ENCODE measurements around the gene SST. TPM values are rescaled to one million over a fixed set of nuclear protein-coding genes. Genes with fewer than 3 reads are reported as not detected.
"Not testable (repeated sequence)": the region's sequence is repeated elsewhere in the genome, so short reads cannot be mapped to it uniquely, and the experiment has no call there.

Gene SST
- polyA plus RNA-seq, 1 donor: 461 TPM

DNA sequence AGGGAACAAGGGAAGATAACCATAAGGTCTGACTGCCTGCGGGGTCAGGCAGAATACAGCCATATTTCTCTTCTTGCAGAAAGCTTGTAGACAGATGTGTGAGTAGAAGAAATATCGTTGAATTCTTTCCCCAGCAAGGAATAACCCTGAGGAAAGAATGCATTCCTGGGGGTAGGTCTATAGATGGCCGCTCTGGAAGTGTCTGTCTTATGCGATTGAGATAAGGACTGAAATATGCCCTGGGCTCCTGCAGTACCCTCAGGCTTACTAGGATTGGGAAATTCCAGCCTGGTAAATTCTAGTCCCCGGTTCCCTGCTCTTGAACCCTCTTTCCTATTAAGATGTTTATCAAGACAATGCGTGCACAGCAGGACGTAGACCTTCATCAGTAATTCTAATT is 15.8 kb upstream of the SST start:
- no peaks in the 10 kb centered on the region for H3K4me1 ChIP-seq (ENCODE audit: control insufficient read depth, insufficient read depth, low read length)
- no peaks in the 10 kb centered on the region for H3K9me3 ChIP-seq (ENCODE audit: control insufficient read depth, low read depth, low read length)
- WGBS (ENCODE audit: insufficient coverage, low lambda C conversion rate): 100% methylated on average over 1 of the region's 7 CpGs
- no peak overlapping the region for H3K27ac ChIP-seq (ENCODE audit: low read length)
- no peak overlapping the region for H3K4me3 ChIP-seq (ENCODE audit: low read length)
- no peak for DNase-seq
- no peaks in the 10 kb centered on the region for H3K27me3 ChIP-seq (ENCODE audit: control insufficient read depth, insufficient read depth, low read length)
- no peaks in the 10 kb centered on the region for H3K36me3 ChIP-seq (ENCODE audit: control insufficient read depth, insufficient read depth, low read length)

DNA sequence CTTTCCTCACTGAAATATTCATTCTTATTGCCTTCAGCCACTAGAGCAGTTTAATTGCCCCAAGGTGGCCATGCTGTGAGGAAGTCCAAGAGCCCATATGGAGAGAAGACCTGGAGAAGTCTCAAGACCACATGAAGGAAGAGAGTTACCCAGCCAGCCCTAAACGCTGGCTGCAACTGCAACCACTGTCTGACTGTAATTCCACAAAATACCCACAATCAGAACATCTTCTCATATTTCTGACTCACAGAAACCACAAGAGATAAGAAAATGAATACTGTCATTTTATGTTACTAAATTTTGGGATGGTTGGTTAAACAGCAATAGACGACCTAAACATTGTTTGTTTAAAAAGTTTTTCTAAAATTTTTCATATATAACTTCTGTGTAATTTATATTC is 14.7 kb upstream of the SST start:
- H3K27me3 ChIP-seq (ENCODE audit: control insufficient read depth, insufficient read depth, low read length): no peaks in the 10 kb centered on the region
- H3K9me3 ChIP-seq (ENCODE audit: control insufficient read depth, low read depth, low read length): no peaks in the 10 kb centered on the region
- H3K27ac ChIP-seq (ENCODE audit: low read length): no peak overlapping the region
- 83% methylated on average over 1 of the region's 2 CpGs for WGBS (ENCODE audit: insufficient coverage, low lambda C conversion rate)
- no peak overlapping the region for H3K4me3 ChIP-seq (ENCODE audit: low read length)
- no peaks in the 10 kb centered on the region for H3K36me3 ChIP-seq (ENCODE audit: control insufficient read depth, insufficient read depth, low read length)
- no peaks in the 10 kb centered on the region for H3K4me1 ChIP-seq (ENCODE audit: control insufficient read depth, insufficient read depth, low read length)
- no peak for DNase-seq

DNA sequence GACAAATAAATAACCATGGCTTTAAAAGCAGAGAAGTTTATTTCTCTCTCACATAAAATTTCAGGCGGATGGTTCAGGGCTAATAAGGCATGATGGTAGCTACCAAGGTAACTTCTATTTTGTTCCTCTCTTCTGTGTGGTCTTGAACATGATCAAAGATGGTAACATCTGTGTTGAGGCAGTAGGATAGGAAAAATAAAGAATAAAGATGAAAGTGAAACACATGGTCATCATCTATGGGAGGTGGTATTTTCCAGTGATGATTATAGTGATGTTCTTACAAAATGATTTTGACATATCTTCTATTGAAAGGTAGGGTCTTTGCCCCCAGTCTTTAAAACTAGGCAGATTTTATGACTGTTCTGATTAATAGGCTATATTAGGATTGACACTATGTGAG is 14.2 kb upstream of the SST start:
- no peaks in the 10 kb centered on the region for H3K4me1 ChIP-seq (ENCODE audit: control insufficient read depth, insufficient read depth, low read length)
- no peaks in the 10 kb centered on the region for H3K9me3 ChIP-seq (ENCODE audit: control insufficient read depth, low read depth, low read length)
- H3K4me3 ChIP-seq (ENCODE audit: low read length): no peak overlapping the region
- no peak for DNase-seq
- WGBS (ENCODE audit: insufficient coverage, low lambda C conversion rate): no CpG with 5 or more reads among the region's 1 CpG
- H3K36me3 ChIP-seq (ENCODE audit: control insufficient read depth, insufficient read depth, low read length): no peaks in the 10 kb centered on the region
- no peaks in the 10 kb centered on the region for H3K27me3 ChIP-seq (ENCODE audit: control insufficient read depth, insufficient read depth, low read length)
- no peak overlapping the region for H3K27ac ChIP-seq (ENCODE audit: low read length)

DNA sequence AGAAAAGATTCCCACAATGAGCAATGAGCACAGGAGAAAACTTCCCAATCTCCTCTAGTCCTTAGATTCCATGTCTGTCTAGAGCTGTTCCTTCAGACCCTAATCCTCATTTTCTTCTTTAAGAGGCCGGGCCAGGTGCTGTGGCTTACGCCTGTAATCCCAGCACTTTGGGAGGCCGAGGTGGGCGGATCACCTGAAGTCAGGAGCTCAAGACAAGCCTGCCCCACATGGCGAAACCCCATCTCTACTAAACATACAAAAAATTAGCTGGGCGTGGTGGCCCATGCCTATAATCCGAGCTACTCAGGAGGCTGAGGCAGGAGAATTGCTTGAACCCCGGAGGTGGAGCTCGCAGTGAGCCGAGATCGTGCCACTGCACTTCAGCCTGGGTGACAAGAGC is 11.6 kb upstream of the SST start:
- H3K27ac ChIP-seq (ENCODE audit: low read length); H3K27me3 ChIP-seq (ENCODE audit: control insufficient read depth, insufficient read depth, low read length); DNase-seq; H3K9me3 ChIP-seq (ENCODE audit: control insufficient read depth, low read depth, low read length); H3K4me3 ChIP-seq (ENCODE audit: low read length); H3K4me1 ChIP-seq (ENCODE audit: control insufficient read depth, insufficient read depth, low read length); H3K36me3 ChIP-seq (ENCODE audit: control insufficient read depth, insufficient read depth, low read length): not testable (repeated sequence)
- whole genome bisulfite sequencing (ENCODE audit: insufficient coverage, low lambda C conversion rate): no CpG with 5 or more reads among the region's 11 CpGs

GRCh38 chr3:187679638-187680396 is 9.6 kb upstream of the SST start:
- H3K27ac ChIP-seq (ENCODE audit: low read length): no peak overlapping the region
- H3K27me3 ChIP-seq (ENCODE audit: control insufficient read depth, insufficient read depth, low read length): no peaks in the 10 kb centered on the region
- WGBS (ENCODE audit: insufficient coverage, low lambda C conversion rate): 0% methylated on average over 1 of the region's 7 CpGs
- no peaks in the 10 kb centered on the region for H3K4me1 ChIP-seq (ENCODE audit: control insufficient read depth, insufficient read depth, low read length)
- H3K4me3 ChIP-seq (ENCODE audit: low read length): no peak overlapping the region
- H3K36me3 ChIP-seq (ENCODE audit: control insufficient read depth, insufficient read depth, low read length): no peaks in the 10 kb centered on the region
- no peaks in the 10 kb centered on the region for H3K9me3 ChIP-seq (ENCODE audit: control insufficient read depth, low read depth, low read length)
- DNase-seq: peak; percentile 50 to 67

GRCh38 chr3:187678726-187679268 is 8.6 kb upstream of the SST start:
- Histone ChIP-seq H3K4me1 (ENCODE audit: control insufficient read depth, insufficient read depth, low read length) (no peaks in the 10 kb centered on the region), H3K4me3 (ENCODE audit: low read length) (no peak overlapping the region), H3K36me3 (ENCODE audit: control insufficient read depth, insufficient read depth, low read length) (no peaks in the 10 kb centered on the region), H3K27me3 (ENCODE audit: control insufficient read depth, insufficient read depth, low read length) (no peaks in the 10 kb centered on the region), H3K27ac (ENCODE audit: low read length) (no peak overlapping the region), H3K9me3 (ENCODE audit: control insufficient read depth, low read depth, low read length) (no peaks in the 10 kb centered on the region)
- DNase-seq: peak; percentile 26 to 28
- WGBS (ENCODE audit: insufficient coverage, low lambda C conversion rate): no CpG with 5 or more reads among the region's 5 CpGs

DNA sequence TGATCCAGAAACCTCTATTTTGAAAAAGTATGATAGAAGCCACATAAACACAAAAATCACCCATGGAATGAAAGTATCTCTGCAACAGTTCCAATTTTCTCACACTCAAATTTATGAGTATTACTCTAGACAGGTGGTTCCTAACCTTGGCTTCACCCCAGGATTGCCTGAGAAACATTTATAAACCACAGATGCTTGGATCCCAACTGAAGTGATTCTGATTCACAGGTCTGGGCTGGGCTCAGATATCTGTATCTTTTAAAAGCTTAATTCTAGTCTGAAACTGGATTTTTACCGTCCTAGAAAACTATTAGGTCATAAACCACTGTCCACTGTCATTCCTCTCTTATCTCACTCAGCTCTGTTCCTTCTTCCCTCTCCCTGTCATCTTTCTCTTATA is 7.4 kb upstream of the SST start:
- H3K4me3 ChIP-seq (ENCODE audit: low read length): no peak overlapping the region
- DNase-seq: no peak
- H3K27ac ChIP-seq (ENCODE audit: low read length): no peak overlapping the region
- WGBS (ENCODE audit: insufficient coverage, low lambda C conversion rate): 13% methylated on average over 1 of the region's 1 CpG
- no peaks in the 10 kb centered on the region for H3K9me3 ChIP-seq (ENCODE audit: control insufficient read depth, low read depth, low read length)
- H3K4me1 ChIP-seq (ENCODE audit: control insufficient read depth, insufficient read depth, low read length): no peaks in the 10 kb centered on the region
- peaks cover 3% of the 10 kb centered on the region for H3K27me3 ChIP-seq (ENCODE audit: control insufficient read depth, insufficient read depth, low read length)
- no peaks in the 10 kb centered on the region for H3K36me3 ChIP-seq (ENCODE audit: control insufficient read depth, insufficient read depth, low read length)

GRCh38 chr3:187673012-187673411 is 2.8 kb upstream of the SST start:
- DNase-seq: no peak
- Histone ChIP-seq H3K9me3 (ENCODE audit: control insufficient read depth, low read depth, low read length) (no peaks in the 10 kb centered on the region), H3K4me1 (ENCODE audit: control insufficient read depth, insufficient read depth, low read length) (no peaks in the 10 kb centered on the region), H3K27me3 (ENCODE audit: control insufficient read depth, insufficient read depth, low read length) (peaks cover 30% of the 10 kb centered on the region), H3K36me3 (ENCODE audit: control insufficient read depth, insufficient read depth, low read length) (no peaks in the 10 kb centered on the region), H3K4me3 (ENCODE audit: low read length) (no peak overlapping the region), H3K27ac (ENCODE audit: low read length) (no peak overlapping the region)
- 80% methylated on average over 1 of the region's 3 CpGs for WGBS (ENCODE audit: insufficient coverage, low lambda C conversion rate)

GRCh38 chr3:187667526-187667925 is 2.7 kb downstream of the SST start:
- Histone ChIP-seq H3K4me1 (ENCODE audit: control insufficient read depth, insufficient read depth, low read length) (no peaks in the 10 kb centered on the region), H3K27me3 (ENCODE audit: control insufficient read depth, insufficient read depth, low read length) (peaks cover 27% of the 10 kb centered on the region), H3K9me3 (ENCODE audit: control insufficient read depth, low read depth, low read length) (no peaks in the 10 kb centered on the region), H3K27ac (ENCODE audit: low read length) (no peak overlapping the region), H3K4me3 (ENCODE audit: low read length) (no peak overlapping the region), H3K36me3 (ENCODE audit: control insufficient read depth, insufficient read depth, low read length) (no peaks in the 10 kb centered on the region)
- DNase-seq: no peak

GRCh38 chr3:187665764-187666402 is 4.3 kb downstream of the SST start:
- H3K4me1 ChIP-seq (ENCODE audit: control insufficient read depth, insufficient read depth, low read length): no peaks in the 10 kb centered on the region
- no CpG with 5 or more reads among the region's 3 CpGs for WGBS (ENCODE audit: insufficient coverage, low lambda C conversion rate)
- no peaks in the 10 kb centered on the region for H3K9me3 ChIP-seq (ENCODE audit: control insufficient read depth, low read depth, low read length)
- H3K27me3 ChIP-seq (ENCODE audit: control insufficient read depth, insufficient read depth, low read length): peaks cover 15% of the 10 kb centered on the region
- no peak for DNase-seq
- H3K27ac ChIP-seq (ENCODE audit: low read length): no peak overlapping the region
- no peaks in the 10 kb centered on the region for H3K36me3 ChIP-seq (ENCODE audit: control insufficient read depth, insufficient read depth, low read length)
- H3K4me3 ChIP-seq (ENCODE audit: low read length): no peak overlapping the region

- DNase-seq: no peak
- Histone ChIP-seq H3K36me3 (ENCODE audit: control insufficient read depth, insufficient read depth, low read length) (no peaks in the 10 kb centered on the region), H3K27me3 (ENCODE audit: control insufficient read depth, insufficient read depth, low read length) (peaks cover 7% of the 10 kb centered on the region), H3K9me3 (ENCODE audit: control insufficient read depth, low read depth, low read length) (no peaks in the 10 kb centered on the region), H3K4me1 (ENCODE audit: control insufficient read depth, insufficient read depth, low read length) (no peaks in the 10 kb centered on the region), H3K4me3 (ENCODE audit: low read length) (no peak overlapping the region), H3K27ac (ENCODE audit: low read length) (no peak overlapping the region)
These were observed 5.2 kb downstream of the SST start for GRCh38 chr3:187665010-187665409.

Data from large intestine (tissue), 3 donors.